Psoas muscle (tissue), 8 donors: ENCODE measurements around the gene KLHL17. TPM values are rescaled to one million over a fixed set of nuclear protein-coding genes. Genes with fewer than 3 reads are reported as not detected.
"Not testable (repeated sequence)": the region's sequence is repeated elsewhere in the genome, so short reads cannot be mapped to it uniquely, and the experiment has no call there.

Source experiments
- ATAC-seq, 4 donors: fragments of 200-7000 bp; cut with Tn5 transposase; one replicate each; pipeline ENCODE4 v1.9.1; 2020; ENCODE audit warnings: moderate library complexity in 3 of 4, mild to moderate bottlenecking in 2 of 4
- DNase-seq, 2 donors: peaks; one replicate each; pipeline ENCODE4 v3.0.0-alpha.2; 2020
- H3K27ac ChIP-seq: fragments of 200-600 bp; one replicate; pipeline ENCODE4 v1.8.0; 2022
- H3K27me3 ChIP-seq, 3 donors: fragments of 200-600 bp in 1 of 3; one replicate each; pipeline versions ENCODE4 v1.6.1 to v1.8.0; 2013 to 2022; ENCODE audit warnings: low read length in 2 of 3, mild to moderate bottlenecking in 2 of 3, moderate library complexity in 1 of 3; ENCODE audit not compliant: insufficient read depth in 3 of 3
- H3K36me3 ChIP-seq, 2 donors: fragments of 200-600 bp in 1 of 2; one replicate each; pipeline versions ENCODE4 v1.6.1 to v1.8.0; 2013 to 2022; ENCODE audit warnings: low read depth in 1 of 2, mild to moderate bottlenecking in 1 of 2, moderate library complexity in 1 of 2; ENCODE audit not compliant: insufficient read depth in 1 of 2
- H3K4me1 ChIP-seq: fragments of 200-600 bp; one replicate; pipeline ENCODE4 v1.8.0; 2022
- H3K4me3 ChIP-seq: fragments of 200-600 bp; one replicate; pipeline ENCODE4 v1.8.0; 2022; ENCODE audit warnings: mild to moderate bottlenecking
- H3K9me3 ChIP-seq: fragments of 200-600 bp; one replicate; pipeline ENCODE4 v1.8.0; 2022
- WGBS, 3 donors: extraction: QIAGEN DNeasy Blood & Tissue Kit; methylation state at CpG; one replicate each; pipeline versions ENCODE4 v1.1.6 to v1.1.7; 2013; 5-methylcytosine and 5-hydroxymethylcytosine counted together
- intact Hi-C, 2 donors: fragments of 100-400 bp; cut with DNase I; formaldehyde crosslinking; loops; one replicate each; pipeline versions ENCODE4 v1.11.0 to v1.14.2; 2022
- polyA plus RNA-seq, 3 donors: library from polyadenylated mRNA; stranded (reverse); fragments of 200-250 nt; gene quantifications; one replicate each; pipeline ENCODE4 v1.2.3, GENCODE V29; 2013
- total RNA-seq, 4 donors: library from RNA; stranded (reverse); fragmentation: NEBNext Ultra II Directional in 2 of 4; extraction: Animal tissue kit (Norgen Biotek cat#: 25700) in 2 of 4; gene quantifications; one replicate each; pipeline versions ENCODE4 v1.2.1 to v1.2.4, GENCODE V29; 2021 to 2023
- TF ChIP-seq, protein P1 (sequence below): fragments of 200-600 bp; IDR thresholded peaks from one replicate; pipeline ENCODE4 v1.8.0; 2022; ENCODE audit warnings: antibody characterized with exemption
- donor health status: healthy with polysubstance abuse.
- donor health status: DM: no; HTN: no; CAD: no; lungs with moderate emphysema.
- donor health status: Bipolar disorder and iron deficiency.
- donor health status: healthy.
- donor health status: DM: yes; HTN: yes; CAD: no.
- donor health status: DM: no; HTN: no; CAD: no.
- donor health status: DM: no; HTN: no; CAD: no.
- donor health status: DM: yes; HTN: yes; CAD: no.

KLHL17 gene
- total and polyA plus RNA-seq, 7 donors: 2.1 to 5.5 (median 3.4) TPM

DNA sequence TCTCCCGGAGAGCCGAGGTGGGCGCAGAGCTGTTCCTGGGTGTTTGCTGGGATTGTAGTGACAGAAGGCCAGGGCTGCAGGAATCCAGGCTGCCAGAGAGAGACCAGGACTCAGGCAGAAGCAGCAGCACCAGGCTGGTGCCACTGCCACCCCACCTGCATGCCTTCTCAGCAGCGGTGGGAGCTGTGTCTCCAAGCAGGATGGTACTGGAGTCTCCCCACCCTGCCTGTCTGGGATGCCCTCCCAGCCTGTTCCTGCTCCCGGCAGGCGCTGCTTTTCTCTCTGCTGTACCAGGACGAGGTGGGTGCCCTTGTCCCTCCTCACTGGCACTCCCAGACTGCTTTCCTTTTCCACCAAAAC is 44.0 kb downstream of the KLHL17 start:
- ATAC-seq: no peak
- H3K27ac ChIP-seq: no peak overlapping the region
- WGBS, 3 donors: 41 to 52% (median 42%) methylated on average over 7 of the region's 7 CpGs
- DNase-seq: no peak
- H3K4me3 ChIP-seq: peak overlapping the region; percentile 37
- H3K27me3 ChIP-seq: peaks cover 0 to 3% (median 0%) of the 10 kb centered on the region in 3 donors
- no peaks in the 10 kb centered on the region for H3K36me3 ChIP-seq
- H3K9me3 ChIP-seq: no peaks in the 10 kb centered on the region
- TF ChIP-seq, protein P1, sequence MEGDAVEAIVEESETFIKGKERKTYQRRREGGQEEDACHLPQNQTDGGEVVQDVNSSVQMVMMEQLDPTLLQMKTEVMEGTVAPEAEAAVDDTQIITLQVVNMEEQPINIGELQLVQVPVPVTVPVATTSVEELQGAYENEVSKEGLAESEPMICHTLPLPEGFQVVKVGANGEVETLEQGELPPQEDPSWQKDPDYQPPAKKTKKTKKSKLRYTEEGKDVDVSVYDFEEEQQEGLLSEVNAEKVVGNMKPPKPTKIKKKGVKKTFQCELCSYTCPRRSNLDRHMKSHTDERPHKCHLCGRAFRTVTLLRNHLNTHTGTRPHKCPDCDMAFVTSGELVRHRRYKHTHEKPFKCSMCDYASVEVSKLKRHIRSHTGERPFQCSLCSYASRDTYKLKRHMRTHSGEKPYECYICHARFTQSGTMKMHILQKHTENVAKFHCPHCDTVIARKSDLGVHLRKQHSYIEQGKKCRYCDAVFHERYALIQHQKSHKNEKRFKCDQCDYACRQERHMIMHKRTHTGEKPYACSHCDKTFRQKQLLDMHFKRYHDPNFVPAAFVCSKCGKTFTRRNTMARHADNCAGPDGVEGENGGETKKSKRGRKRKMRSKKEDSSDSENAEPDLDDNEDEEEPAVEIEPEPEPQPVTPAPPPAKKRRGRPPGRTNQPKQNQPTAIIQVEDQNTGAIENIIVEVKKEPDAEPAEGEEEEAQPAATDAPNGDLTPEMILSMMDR: no peak
- H3K4me1 ChIP-seq: peaks cover 11% of the 10 kb centered on the region
- intact Hi-C loops: no loop called here

- H3K27me3 ChIP-seq: peaks cover 0 to 3% (median 0%) of the 10 kb centered on the region in 3 donors
- peak; percentile 48 to 67 for DNase-seq
- intact Hi-C loops: no loop called here
- TF ChIP-seq, protein P1: no peak
- ATAC-seq: peak; percentile 58 to 75 (median 66)
- H3K9me3 ChIP-seq: no peaks in the 10 kb centered on the region
- H3K27ac ChIP-seq: peak overlapping the region; percentile 64
- peak overlapping the region; percentile 37 for H3K4me3 ChIP-seq
- no peaks in the 10 kb centered on the region for H3K36me3 ChIP-seq
- peaks cover 11% of the 10 kb centered on the region for H3K4me1 ChIP-seq
- 6 to 8% (median 7%) methylated on average over 21 of the region's 21 CpGs for WGBS, 3 donors
Measured at GRCh38 chr1:1004780-1005697, 44.7 kb downstream of the KLHL17 start.

- Histone ChIP-seq H3K4me3 (no peak overlapping the region), H3K27ac (no peak overlapping the region), H3K4me1 (peaks cover 11% of the 10 kb centered on the region), H3K36me3 (no peaks in the 10 kb centered on the region), H3K9me3 (no peaks in the 10 kb centered on the region), H3K27me3 (peaks cover 0 to 3% (median 0%) of the 10 kb centered on the region in 3 donors)
- intact Hi-C loops: no loop called here
- TF ChIP-seq, protein P1: no peak
- DNase-seq (peak; percentile 12 to 51), ATAC-seq (no peak)
- 33 to 47% (median 38%) methylated on average over 18 to 23 of the region's 23 CpGs for WGBS, 3 donors
Measured at GRCh38 chr1:1005774-1006304, 45.5 kb downstream of the KLHL17 start.

GRCh38 chr1:1006305-1007159 is 46.1 kb downstream of the KLHL17 start:
- TF ChIP-seq, protein P1: no peak
- Histone ChIP-seq H3K27ac (no peak overlapping the region), H3K27me3 (peaks cover 0 to 3% (median 0%) of the 10 kb centered on the region in 3 donors), H3K4me3 (no peak overlapping the region), H3K36me3 (no peaks in the 10 kb centered on the region), H3K9me3 (no peaks in the 10 kb centered on the region), H3K4me1 (peaks cover 11% of the 10 kb centered on the region)
- WGBS, 3 donors: 73 to 84% (median 74%) methylated on average over 37 of the region's 37 CpGs
- DNase-seq: peak in 1 of 2 donors; percentile 45
- ATAC-seq: no peak
- intact Hi-C loops: no loop called here

- H3K9me3 ChIP-seq, intact Hi-C loops, H3K27ac ChIP-seq, H3K4me3 ChIP-seq, H3K36me3 ChIP-seq, ATAC-seq, H3K27me3 ChIP-seq: not testable (repeated sequence)
- WGBS, 3 donors: 88 to 96% (median 91%) methylated on average over 8 of the region's 8 CpGs
- peak in 1 of 2 donors; percentile 38 for DNase-seq
- H3K4me1 ChIP-seq: peaks cover 17% of the 10 kb centered on the region
Measured at GRCh38 chr1:1010131-1010530, 49.7 kb downstream of the KLHL17 start.
